ENCODE results near the gene IL13RA2.

GRCh38 chrX:115018944-115019343, 1.5 kb upstream of the IL13RA2 start:
- TF ChIP-seq CTCF (IDR thresholded peaks at IDR 0.05; ENCODE audit: low read depth, low read length, missing input control) (no peak), MAX (IDR thresholded peaks at IDR 0.05) (no peak), ZBTB33 (IDR thresholded peaks at IDR 0.05) (no peak), TAF1 (conservative IDR thresholded peaks at IDR 0.05) (no peak), JUND (IDR thresholded peaks at IDR 0.05) (no peak)
